ENCODE measurements around the gene NDUFA5.
"Not testable (repeated sequence)": the region's sequence is repeated elsewhere in the genome, so short reads cannot be mapped to it uniquely, and the experiment has no call there.

Gene NDUFA5

GRCh38 chr7:123534383-123535260 is 23.0 kb downstream of the NDUFA5 start, which contains the start of gene IQUB:
IQUB (minus strand) TSS chr7:123534595; CDS start chr7:123512340, 22,255 bp downstream.
- 1% methylated on average over 54 of the region's 54 CpGs for WGBS
- Histone ChIP-seq H3K4me1 (ENCODE audit: insufficient read depth, low read length) (peaks cover 12% of the 10 kb centered on the region), H3K4me3 (ENCODE audit: low read length) (peak within 1 kb of the TSS; percentile 80), H3K36me3 (ENCODE audit: insufficient read depth, low read length) (no peaks in the 10 kb centered on the region), H3K27me3 (ENCODE audit: insufficient read depth, low read length) (peaks cover 19% of the 10 kb centered on the region), H3K9ac (ENCODE audit: low read depth, low read length) (peak within 1 kb of the TSS; percentile 23; the same call in 1 of the 2 replicates), H3K27ac (ENCODE audit: low read depth, low read length) (no peak within 1 kb of the TSS), H3K9me3 (ENCODE audit: insufficient read depth, low read depth, low read length) (no peaks in the 10 kb centered on the region)

- no peaks in the 10 kb centered on the region for H3K9me3 ChIP-seq (ENCODE audit: insufficient read depth, low read depth, low read length)
- H3K4me3 ChIP-seq (ENCODE audit: low read length), result peak overlapping the region; percentile 80
- H3K9ac ChIP-seq (ENCODE audit: low read depth, low read length), result peak overlapping the region; percentile 16; the same call in 1 of the 2 replicates
- WGBS, result 5% methylated on average over 9 of the region's 9 CpGs
- H3K27me3 ChIP-seq (ENCODE audit: insufficient read depth, low read length), result peaks cover 19% of the 10 kb centered on the region
- H3K36me3 ChIP-seq (ENCODE audit: insufficient read depth, low read length), result no peaks in the 10 kb centered on the region
- H3K27ac ChIP-seq (ENCODE audit: low read depth, low read length), result no peak overlapping the region
- peaks cover 13% of the 10 kb centered on the region for H3K4me1 ChIP-seq (ENCODE audit: insufficient read depth, low read length)
These were observed 23.7 kb downstream of the NDUFA5 start for GRCh38 chr7:123533929-123534382.

- Histone ChIP-seq H3K9ac (ENCODE audit: low read depth, low read length) (no peak overlapping the region), H3K27me3 (ENCODE audit: insufficient read depth, low read length) (peaks cover 19% of the 10 kb centered on the region), H3K4me1 (ENCODE audit: insufficient read depth, low read length) (peaks cover 15% of the 10 kb centered on the region), H3K36me3 (ENCODE audit: insufficient read depth, low read length) (no peaks in the 10 kb centered on the region), H3K9me3 (ENCODE audit: insufficient read depth, low read depth, low read length) (no peaks in the 10 kb centered on the region), H3K27ac (ENCODE audit: low read depth, low read length) (no peak overlapping the region), H3K4me3 (ENCODE audit: low read length) (peak overlapping the region; percentile 80)
- 100% methylated on average over 1 of the region's 3 CpGs for WGBS
These were observed 24.1 kb downstream of the NDUFA5 start for GRCh38 chr7:123533553-123533917.

GRCh38 chr7:123532788-123533552 is 24.6 kb downstream of the NDUFA5 start:
- H3K4me1 ChIP-seq (ENCODE audit: insufficient read depth, low read length), result peaks cover 15% of the 10 kb centered on the region
- H3K9ac ChIP-seq (ENCODE audit: low read depth, low read length), result 0 out of 2 replicates have a peak overlapping the region, but pooled peaks have one; percentile 40
- H3K4me3 ChIP-seq (ENCODE audit: low read length), result peak overlapping the region; percentile 80
- H3K9me3 ChIP-seq (ENCODE audit: insufficient read depth, low read depth, low read length); H3K36me3 ChIP-seq (ENCODE audit: insufficient read depth, low read length); H3K27ac ChIP-seq (ENCODE audit: low read depth, low read length): not testable (repeated sequence)
- WGBS, result 0% methylated on average over 18 of the region's 33 CpGs
- H3K27me3 ChIP-seq (ENCODE audit: insufficient read depth, low read length), result peaks cover 19% of the 10 kb centered on the region

DNA sequence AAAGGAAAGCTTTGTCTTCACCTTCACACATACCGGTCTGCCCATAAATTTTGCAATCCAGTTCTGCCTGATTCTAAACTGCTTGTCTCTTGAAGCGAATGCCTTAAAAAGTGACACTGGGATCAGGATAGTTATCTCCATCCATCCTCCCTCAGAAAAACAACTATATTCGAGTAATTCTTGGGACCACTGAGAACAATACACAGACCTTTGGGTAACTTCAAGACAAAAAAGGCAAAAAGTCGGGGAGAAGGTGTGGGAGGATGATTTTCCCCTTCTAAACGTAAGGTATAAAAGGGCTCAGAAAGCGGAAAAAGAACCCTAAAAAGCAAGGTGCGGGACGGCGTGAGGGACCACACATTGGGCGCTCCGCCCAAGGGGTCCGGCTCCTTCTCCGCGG is 25.3 kb downstream of the NDUFA5 start:
- 0 out of 2 replicates have a peak overlapping the region, but pooled peaks have one; percentile 40 for H3K9ac ChIP-seq (ENCODE audit: low read depth, low read length)
- not testable (repeated sequence) for H3K27ac ChIP-seq (ENCODE audit: low read depth, low read length); H3K9me3 ChIP-seq (ENCODE audit: insufficient read depth, low read depth, low read length); H3K36me3 ChIP-seq (ENCODE audit: insufficient read depth, low read length)
- peaks cover 19% of the 10 kb centered on the region for H3K27me3 ChIP-seq (ENCODE audit: insufficient read depth, low read length)
- 24% methylated on average over 3 of the region's 14 CpGs for WGBS
- peaks cover 15% of the 10 kb centered on the region for H3K4me1 ChIP-seq (ENCODE audit: insufficient read depth, low read length)
- H3K4me3 ChIP-seq (ENCODE audit: low read length), result peak overlapping the region; percentile 80

- H3K9ac ChIP-seq (ENCODE audit: low read depth, low read length); H3K9me3 ChIP-seq (ENCODE audit: insufficient read depth, low read depth, low read length); H3K36me3 ChIP-seq (ENCODE audit: insufficient read depth, low read length); H3K27ac ChIP-seq (ENCODE audit: low read depth, low read length); H3K4me3 ChIP-seq (ENCODE audit: low read length): not testable (repeated sequence)
- Histone ChIP-seq H3K27me3 (ENCODE audit: insufficient read depth, low read length) (peaks cover 19% of the 10 kb centered on the region), H3K4me1 (ENCODE audit: insufficient read depth, low read length) (peaks cover 15% of the 10 kb centered on the region)
- WGBS, result 96% methylated on average over 13 of the region's 13 CpGs
These were observed 27.5 kb downstream of the NDUFA5 start for GRCh38 chr7:123530035-123530591.

GRCh38 chr7:123528265-123528664 is 29.4 kb downstream of the NDUFA5 start:
- peak overlapping the region; percentile 48 for H3K4me3 ChIP-seq (ENCODE audit: low read length)
- H3K9me3 ChIP-seq (ENCODE audit: insufficient read depth, low read depth, low read length), result no peaks in the 10 kb centered on the region
- peaks cover 8% of the 10 kb centered on the region for H3K27me3 ChIP-seq (ENCODE audit: insufficient read depth, low read length)
- 0 out of 2 replicates have a peak overlapping the region, but pooled peaks have one; percentile 47 for H3K9ac ChIP-seq (ENCODE audit: low read depth, low read length)
- no peaks in the 10 kb centered on the region for H3K36me3 ChIP-seq (ENCODE audit: insufficient read depth, low read length)
- 9% methylated on average over 4 of the region's 5 CpGs for WGBS
- peaks cover 6% of the 10 kb centered on the region for H3K4me1 ChIP-seq (ENCODE audit: insufficient read depth, low read length)
- H3K27ac ChIP-seq (ENCODE audit: low read depth, low read length), result no peak overlapping the region

DNA sequence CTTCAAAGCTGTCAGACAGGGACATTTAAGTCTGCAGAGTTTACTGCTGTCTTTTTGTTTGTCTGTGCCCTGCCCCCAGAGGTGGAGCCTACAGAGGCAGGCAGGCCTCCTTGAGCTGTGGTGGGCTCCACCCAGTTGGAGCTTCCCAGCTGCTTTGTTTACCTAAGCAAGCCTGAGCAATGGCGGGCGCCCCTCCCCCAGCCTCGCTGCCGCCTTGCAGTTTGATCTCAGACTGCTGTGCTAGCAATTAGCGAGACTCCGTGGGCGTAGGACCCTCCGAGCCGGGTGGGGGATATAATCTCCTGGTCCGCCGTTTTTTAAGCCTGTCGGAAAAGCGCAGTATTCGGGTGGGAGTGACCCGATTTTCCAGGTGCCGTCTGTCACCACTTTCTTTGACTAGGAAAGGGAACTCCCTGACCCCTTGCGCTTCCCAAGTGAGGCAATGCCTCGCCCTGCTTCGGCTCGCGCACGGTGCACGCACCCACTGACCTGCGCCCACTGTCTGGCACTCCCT is 29.8 kb downstream of the NDUFA5 start:
- H3K27ac ChIP-seq (ENCODE audit: low read depth, low read length); H3K36me3 ChIP-seq (ENCODE audit: insufficient read depth, low read length); H3K9me3 ChIP-seq (ENCODE audit: insufficient read depth, low read depth, low read length); H3K27me3 ChIP-seq (ENCODE audit: insufficient read depth, low read length); H3K4me1 ChIP-seq (ENCODE audit: insufficient read depth, low read length): not testable (repeated sequence)
- Histone ChIP-seq H3K9ac (ENCODE audit: low read depth, low read length) (0 out of 2 replicates have a peak overlapping the region, but pooled peaks have one; percentile 47), H3K4me3 (ENCODE audit: low read length) (peak overlapping the region; percentile 48)
- WGBS, result 8% methylated on average over 17 of the region's 24 CpGs

DNA sequence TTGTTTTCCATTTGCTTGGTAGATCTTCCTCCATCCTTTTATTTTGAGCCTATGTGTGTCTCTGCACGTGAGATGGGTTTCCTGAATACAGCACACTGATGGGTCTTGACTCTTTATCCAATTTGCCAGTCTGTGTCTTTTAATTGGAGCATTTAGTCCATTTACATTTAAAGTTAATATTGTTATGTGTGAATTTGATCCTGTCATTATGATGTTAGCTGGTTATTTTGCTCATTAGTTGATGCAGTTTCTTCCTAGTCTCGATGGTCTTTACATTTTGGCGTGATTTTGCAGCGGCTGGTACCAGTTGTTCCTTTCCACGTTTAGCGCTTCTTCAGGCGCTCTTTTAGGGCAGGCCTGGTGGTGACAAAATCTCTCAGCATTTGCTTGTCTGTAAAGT is 31.1 kb downstream of the NDUFA5 start:
- not testable (repeated sequence) for H3K4me3 ChIP-seq (ENCODE audit: low read length); H3K36me3 ChIP-seq (ENCODE audit: insufficient read depth, low read length); H3K27ac ChIP-seq (ENCODE audit: low read depth, low read length); H3K9me3 ChIP-seq (ENCODE audit: insufficient read depth, low read depth, low read length); H3K27me3 ChIP-seq (ENCODE audit: insufficient read depth, low read length); H3K9ac ChIP-seq (ENCODE audit: low read depth, low read length); H3K4me1 ChIP-seq (ENCODE audit: insufficient read depth, low read length)
- 98% methylated on average over 6 of the region's 7 CpGs for WGBS

DNA sequence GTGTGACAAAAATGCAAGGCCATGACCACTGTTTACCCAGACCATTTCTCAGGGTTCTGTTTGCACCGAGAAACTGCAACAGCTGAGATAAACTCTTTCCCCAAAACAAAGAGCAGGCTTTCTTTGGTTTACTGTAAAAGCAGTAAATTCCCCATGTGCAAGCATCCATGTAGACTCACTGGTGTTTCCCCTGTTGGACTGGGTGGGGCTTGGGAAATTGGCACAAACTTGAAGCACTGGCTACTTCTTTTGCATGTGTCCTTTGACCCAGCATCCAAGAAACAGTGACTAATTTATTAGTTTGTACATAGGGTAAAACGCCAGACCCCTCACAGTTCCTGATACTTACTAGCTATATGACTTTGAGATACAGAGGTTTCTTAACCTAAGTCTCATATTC is 35.6 kb downstream of the NDUFA5 start:
- H3K4me1 ChIP-seq (ENCODE audit: insufficient read depth, low read length), result no peaks in the 10 kb centered on the region
- no peak overlapping the region for H3K27ac ChIP-seq (ENCODE audit: low read depth, low read length)
- no peak overlapping the region for H3K9ac ChIP-seq (ENCODE audit: low read depth, low read length)
- H3K9me3 ChIP-seq (ENCODE audit: insufficient read depth, low read depth, low read length), result no peaks in the 10 kb centered on the region
- H3K4me3 ChIP-seq (ENCODE audit: low read length), result no peak overlapping the region
- H3K36me3 ChIP-seq (ENCODE audit: insufficient read depth, low read length), result no peaks in the 10 kb centered on the region
- no peaks in the 10 kb centered on the region for H3K27me3 ChIP-seq (ENCODE audit: insufficient read depth, low read length)
- 92% methylated on average over 1 of the region's 2 CpGs for WGBS

Measured in HUES64 (cell line).